Measurements from ENCODE around the gene TEN1.
"Not testable (repeated sequence)": the region's sequence is repeated elsewhere in the genome, so short reads cannot be mapped to it uniquely, and the experiment has no call there.

The TEN1 gene

GRCh38 chr17:75970626-75971025 lies 8.4 kb upstream of the TEN1 start:
- Histone ChIP-seq H3K9me3 (ENCODE audit: control insufficient read depth, insufficient read depth, low read depth, low read length) (no peaks in the 10 kb centered on the region), H3K27ac (ENCODE audit: extremely low read depth, low read depth, low read length) (0 out of 2 replicates have a peak overlapping the region, but pooled peaks have one; percentile 27), H3K4me1 (ENCODE audit: control insufficient read depth, insufficient read depth, low read length) (no peaks in the 10 kb centered on the region), H3K36me3 (ENCODE audit: control insufficient read depth in 2 of 2, insufficient read depth in 1 of 2, low read length in 2 of 2) (peaks cover 44 to 55% of the 10 kb centered on the region in 2 experiments; a peak in 2 of 3 replicates), H3K4me3 (ENCODE audit: low read depth, low read length) (no peak overlapping the region)
- TF ChIP-seq GLI2 (tag by site-specific recombination; IDR thresholded peaks at IDR 0.05; ENCODE audit: borderline replicate concordance, low read depth): no peak
- TF ChIP-seq ZNF18 (tag by site-specific recombination; IDR thresholded peaks at IDR 0.05): no peak
- no peak for TF ChIP-seq GLIS1 (tag by site-specific recombination; IDR thresholded peaks at IDR 0.05)
- TF ChIP-seq ZNF654 (tag by site-specific recombination; IDR thresholded peaks at IDR 0.05; ENCODE audit: low read depth): no peak
- TF ChIP-seq ZNF37A (tag by site-specific recombination; IDR thresholded peaks at IDR 0.05): no peak
- no peak for TF ChIP-seq HOXD13 (CRISPR knock-in tag; IDR thresholded peaks at IDR 0.05; ENCODE audit: borderline replicate concordance)
- no peak for TF ChIP-seq ZNF544 (tag by site-specific recombination; IDR thresholded peaks at IDR 0.05)
- TF ChIP-seq ZNF354C (tag by site-specific recombination; IDR thresholded peaks at IDR 0.05; ENCODE audit: borderline replicate concordance, low read depth): no peak
- TF ChIP-seq ZNF792 (tag by site-specific recombination; IDR thresholded peaks at IDR 0.05): no peak
- POLR2A ChIA-PET: interaction anchor here (1.3 kb wide), 1 partner anchor 8 kb away, joined by 3 read pairs; the partner anchor contains the start of genes ACOX1 and TEN1
- CTCF ChIA-PET: no interaction called here

GRCh38 chr17:75975187-75975586 lies 3.9 kb upstream of the TEN1 start:
- Histone ChIP-seq H3K4me1 (ENCODE audit: control insufficient read depth, insufficient read depth, low read length) (peaks cover 13% of the 10 kb centered on the region), H3K36me3 (ENCODE audit: control insufficient read depth in 2 of 2, insufficient read depth in 1 of 2, low read length in 2 of 2) (peaks cover 33 to 43% of the 10 kb centered on the region in 2 experiments; a peak in 2 of 3 replicates)
- H3K27ac ChIP-seq (ENCODE audit: extremely low read depth, low read depth, low read length); H3K9me3 ChIP-seq (ENCODE audit: control insufficient read depth, insufficient read depth, low read depth, low read length); POLR2A ChIA-PET; CTCF ChIA-PET; H3K4me3 ChIP-seq (ENCODE audit: low read depth, low read length): not testable (repeated sequence)

- no peaks in the 10 kb centered on the region for H3K9me3 ChIP-seq (ENCODE audit: control insufficient read depth, insufficient read depth, low read depth, low read length)
- no peak overlapping the region for H3K4me3 ChIP-seq (ENCODE audit: low read depth, low read length)
- H3K4me1 ChIP-seq (ENCODE audit: control insufficient read depth, insufficient read depth, low read length): peaks cover 13% of the 10 kb centered on the region
- no peak overlapping the region; the same call in 1 of the 2 replicates for H3K27ac ChIP-seq (ENCODE audit: extremely low read depth, low read depth, low read length)
- TF ChIP-seq, protein P1, sequence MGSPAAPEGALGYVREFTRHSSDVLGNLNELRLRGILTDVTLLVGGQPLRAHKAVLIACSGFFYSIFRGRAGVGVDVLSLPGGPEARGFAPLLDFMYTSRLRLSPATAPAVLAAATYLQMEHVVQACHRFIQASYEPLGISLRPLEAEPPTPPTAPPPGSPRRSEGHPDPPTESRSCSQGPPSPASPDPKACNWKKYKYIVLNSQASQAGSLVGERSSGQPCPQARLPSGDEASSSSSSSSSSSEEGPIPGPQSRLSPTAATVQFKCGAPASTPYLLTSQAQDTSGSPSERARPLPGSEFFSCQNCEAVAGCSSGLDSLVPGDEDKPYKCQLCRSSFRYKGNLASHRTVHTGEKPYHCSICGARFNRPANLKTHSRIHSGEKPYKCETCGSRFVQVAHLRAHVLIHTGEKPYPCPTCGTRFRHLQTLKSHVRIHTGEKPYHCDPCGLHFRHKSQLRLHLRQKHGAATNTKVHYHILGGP (tag by site-specific recombination; IDR thresholded peaks at IDR 0.05): no peak
- TF ChIP-seq AEBP2 (tag by site-specific recombination; IDR thresholded peaks at IDR 0.05; ENCODE audit: borderline replicate concordance) (no peak), PRDM1 (tag by site-specific recombination; IDR thresholded peaks at IDR 0.05) (peak; percentile 96), WT1 (tag by site-specific recombination; IDR thresholded peaks at IDR 0.05) (no peak), ZNF292 (tag by site-specific recombination; IDR thresholded peaks at IDR 0.05; ENCODE audit: borderline replicate concordance, low read depth) (0 out of 2 replicates have a peak, but pooled peaks have one; percentile 8), ZNF621 (tag by site-specific recombination; IDR thresholded peaks at IDR 0.05) (no peak), MZF1 (tag by site-specific recombination; IDR thresholded peaks at IDR 0.05; ENCODE audit: borderline replicate concordance) (no peak), ZNF785 (tag by site-specific recombination; IDR thresholded peaks at IDR 0.05) (no peak), ZNF366 (tag by site-specific recombination; conservative IDR thresholded peaks at IDR 0.05) (peak; percentile 94), ZNF18 (tag by site-specific recombination; IDR thresholded peaks at IDR 0.05) (no peak)
- POLR2A ChIA-PET: interaction anchor here (1.0 kb wide), 1 partner anchor 35 kb away, joined by 5 read pairs; the partner anchor contains the start of gene FBF1
- peaks cover 33 to 38% of the 10 kb centered on the region in 2 experiments; a peak in 2 of 3 replicates for H3K36me3 ChIP-seq (ENCODE audit: control insufficient read depth in 2 of 2, insufficient read depth in 1 of 2, low read length in 2 of 2)
- CTCF ChIA-PET: interaction anchor here (0.6 to 1.2 kb wide), 4 partner anchors 8 to 390 kb away, joined by 3 to 4 read pairs (median 3); partner anchors contain the start of gene CDK3
These were observed 3.3 kb upstream of the TEN1 start for GRCh38 chr17:75975757-75976174.
